ENCODE measurements around the gene MAP7D1. TPM values are rescaled to one million over a fixed set of nuclear protein-coding genes. Genes with fewer than 3 reads are reported as not detected.

The MAP7D1 gene
- total and polyA plus RNA-seq, 7 donors, result 31.8 to 226 (median 104) TPM

DNA sequence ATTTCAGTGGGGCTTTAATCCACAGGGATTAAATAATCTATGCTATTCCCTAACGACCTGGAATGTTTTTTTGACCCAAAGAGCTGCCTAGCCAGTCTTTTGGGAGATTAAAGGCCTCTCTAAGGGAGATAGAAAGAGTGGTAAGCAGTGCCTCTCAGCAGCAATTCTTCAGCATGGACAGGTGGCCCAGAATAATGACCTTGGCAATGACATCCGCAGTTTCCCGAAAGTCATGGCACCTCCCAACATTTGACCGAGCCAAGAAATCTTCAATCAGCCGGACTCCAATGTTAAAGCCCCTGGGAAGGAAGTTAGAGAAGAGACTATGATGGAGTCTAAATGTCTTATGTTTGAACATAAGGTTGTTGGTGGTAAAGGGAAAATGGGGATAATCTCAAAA lies 16.4 kb upstream of the MAP7D1 start:
- Histone ChIP-seq H3K4me1 (peaks cover 0 to 59% (median 48%) of the 10 kb centered on the region in 4 donors), H3K4me3 (no peak overlapping the region), H3K27me3 (no peaks in the 10 kb centered on the region), H3K27ac (peak overlapping the region in 1 of 4 donors; percentile 33), H3K36me3 (peaks cover 7 to 35% (median 16%) of the 10 kb centered on the region in 4 donors), H3K9me3 (no peaks in the 10 kb centered on the region)
- 90 to 96% methylated on average over 5 of the region's 5 CpGs for WGBS, 2 donors
- TF ChIP-seq POLR2AphosphoS5 (IDR thresholded peaks at IDR 0.05) (no peak), POLR2A (IDR thresholded peaks at IDR 0.05) (no peak)
- TF ChIP-seq, protein P1, sequence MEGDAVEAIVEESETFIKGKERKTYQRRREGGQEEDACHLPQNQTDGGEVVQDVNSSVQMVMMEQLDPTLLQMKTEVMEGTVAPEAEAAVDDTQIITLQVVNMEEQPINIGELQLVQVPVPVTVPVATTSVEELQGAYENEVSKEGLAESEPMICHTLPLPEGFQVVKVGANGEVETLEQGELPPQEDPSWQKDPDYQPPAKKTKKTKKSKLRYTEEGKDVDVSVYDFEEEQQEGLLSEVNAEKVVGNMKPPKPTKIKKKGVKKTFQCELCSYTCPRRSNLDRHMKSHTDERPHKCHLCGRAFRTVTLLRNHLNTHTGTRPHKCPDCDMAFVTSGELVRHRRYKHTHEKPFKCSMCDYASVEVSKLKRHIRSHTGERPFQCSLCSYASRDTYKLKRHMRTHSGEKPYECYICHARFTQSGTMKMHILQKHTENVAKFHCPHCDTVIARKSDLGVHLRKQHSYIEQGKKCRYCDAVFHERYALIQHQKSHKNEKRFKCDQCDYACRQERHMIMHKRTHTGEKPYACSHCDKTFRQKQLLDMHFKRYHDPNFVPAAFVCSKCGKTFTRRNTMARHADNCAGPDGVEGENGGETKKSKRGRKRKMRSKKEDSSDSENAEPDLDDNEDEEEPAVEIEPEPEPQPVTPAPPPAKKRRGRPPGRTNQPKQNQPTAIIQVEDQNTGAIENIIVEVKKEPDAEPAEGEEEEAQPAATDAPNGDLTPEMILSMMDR (IDR thresholded peaks at IDR 0.05), result no peak
- intact Hi-C loops (cut with DNase I), result no loop called here
- DNase-seq, result no peak

DNA sequence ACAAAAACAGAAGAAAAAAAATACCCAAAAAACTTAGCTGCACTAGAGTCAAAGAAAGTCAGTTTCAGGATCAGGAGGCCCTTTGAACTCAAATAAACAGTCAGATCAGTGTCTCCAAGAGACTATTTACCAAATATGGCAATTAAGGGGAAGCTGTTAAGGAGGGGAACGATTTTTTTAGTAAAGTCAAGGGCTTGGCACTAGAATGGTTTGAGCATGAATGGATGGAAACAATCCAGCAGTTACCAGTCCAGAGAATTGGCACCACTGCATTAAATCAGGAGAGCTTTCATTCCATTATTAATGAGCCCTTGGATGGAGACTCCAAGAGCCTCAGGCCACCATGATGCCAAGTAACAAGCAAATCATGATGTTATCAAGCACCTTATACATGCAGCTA lies 13.8 kb upstream of the MAP7D1 start:
- H3K27ac ChIP-seq, result peak overlapping the region in 2 of 4 donors; percentile 4 to 25
- TF ChIP-seq, protein P1 (IDR thresholded peaks at IDR 0.05), result no peak
- TF ChIP-seq EP300 (IDR thresholded peaks at IDR 0.05) (no peak), POLR2A (IDR thresholded peaks at IDR 0.05) (no peak), POLR2AphosphoS5 (IDR thresholded peaks at IDR 0.05) (no peak)
- no peak overlapping the region for H3K4me3 ChIP-seq
- WGBS, 2 donors, result 11 to 20% methylated on average over 1 of the region's 1 CpG
- H3K36me3 ChIP-seq, result peaks cover 7 to 30% (median 15%) of the 10 kb centered on the region in 4 donors
- H3K4me1 ChIP-seq, result peaks cover 0 to 36% (median 22%) of the 10 kb centered on the region in 4 donors
- H3K27me3 ChIP-seq, result no peaks in the 10 kb centered on the region
- DNase-seq, result no peak
- intact Hi-C loops (cut with DNase I), result no loop called here
- no peaks in the 10 kb centered on the region for H3K9me3 ChIP-seq

GRCh38 chr1:36143424-36143823 lies 12.5 kb upstream of the MAP7D1 start:
- Histone ChIP-seq H3K27me3 (no peaks in the 10 kb centered on the region), H3K36me3 (peaks cover 2 to 19% (median 6%) of the 10 kb centered on the region in 4 donors), H3K4me3 (no peak overlapping the region), H3K27ac (no peak overlapping the region), H3K9me3 (no peaks in the 10 kb centered on the region), H3K4me1 (peaks cover 0 to 40% (median 24%) of the 10 kb centered on the region in 4 donors)
- TF ChIP-seq EP300 (IDR thresholded peaks at IDR 0.05) (no peak), POLR2AphosphoS5 (IDR thresholded peaks at IDR 0.05) (no peak), POLR2A (IDR thresholded peaks at IDR 0.05) (no peak)
- TF ChIP-seq, protein P1 (IDR thresholded peaks at IDR 0.05), result no peak
- no peak for DNase-seq
- intact Hi-C loops (cut with DNase I), result no loop called here
- WGBS, 2 donors, result 85 to 92% methylated on average over 4 of the region's 4 CpGs

DNA sequence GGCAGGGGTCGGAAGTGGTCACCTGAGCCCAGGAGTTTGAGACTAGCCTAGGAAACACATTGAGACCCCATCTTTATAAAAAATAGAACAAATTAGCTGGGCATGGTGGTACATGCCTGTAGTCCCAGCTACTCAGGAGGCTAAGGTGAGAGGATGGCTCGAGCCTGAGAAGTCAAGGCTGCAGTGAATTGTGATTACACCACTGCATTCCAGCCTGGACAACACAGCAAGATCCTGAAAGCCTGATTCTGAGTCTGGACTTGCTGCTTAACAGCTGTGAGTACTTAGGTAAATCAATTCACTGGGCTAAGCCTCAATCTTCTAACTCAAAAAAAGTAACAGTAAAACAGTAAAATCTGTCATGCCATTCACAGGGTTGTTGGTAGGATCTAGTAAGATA lies 11.5 kb upstream of the MAP7D1 start:
- WGBS, 2 donors, result 98% methylated on average over 2 of the region's 2 CpGs
- TF ChIP-seq POLR2A (IDR thresholded peaks at IDR 0.05) (no peak), POLR2AphosphoS5 (IDR thresholded peaks at IDR 0.05) (no peak), EP300 (IDR thresholded peaks at IDR 0.05) (no peak)
- TF ChIP-seq, protein P1 (IDR thresholded peaks at IDR 0.05), result no peak
- Histone ChIP-seq H3K36me3 (peaks cover 0 to 9% (median under 1%) of the 10 kb centered on the region in 4 donors), H3K4me1 (peaks cover 0 to 43% (median 28%) of the 10 kb centered on the region in 4 donors), H3K27me3 (no peaks in the 10 kb centered on the region), H3K9me3 (no peaks in the 10 kb centered on the region), H3K4me3 (no peak overlapping the region), H3K27ac (no peak overlapping the region)
- intact Hi-C loops (cut with DNase I), result no loop called here
- no peak for DNase-seq

DNA sequence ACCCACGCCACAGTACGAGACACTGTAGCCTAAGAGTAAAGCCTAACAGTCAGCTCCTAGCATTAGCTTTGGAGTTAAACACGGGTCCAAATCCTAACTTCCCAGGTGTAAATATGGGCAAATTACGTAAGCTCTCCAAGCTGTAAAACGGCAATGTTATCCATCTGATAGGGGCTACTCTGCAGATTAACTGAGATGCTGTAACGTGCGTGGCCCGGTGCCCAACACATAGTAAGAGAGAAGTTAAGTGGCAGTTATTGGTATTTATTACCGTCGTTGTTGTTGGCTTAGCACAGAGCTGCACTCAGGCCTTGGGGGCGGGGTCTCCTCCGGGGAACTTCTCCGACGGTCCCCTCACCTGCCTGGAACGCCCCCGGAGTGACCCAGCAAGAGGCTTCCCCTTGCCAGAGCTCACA lies 7.1 kb upstream of the MAP7D1 start:
- peak overlapping the region; percentile 74 to 91 (median 78) for H3K4me3 ChIP-seq
- no peak for TF ChIP-seq EP300 (IDR thresholded peaks at IDR 0.05)
- TF ChIP-seq POLR2AphosphoS5 (IDR thresholded peaks at IDR 0.05), result no peak
- TF ChIP-seq POLR2A (IDR thresholded peaks at IDR 0.05), result no peak
- TF ChIP-seq, protein P1 (IDR thresholded peaks at IDR 0.05), result no peak
- peaks cover 0 to 56% (median 43%) of the 10 kb centered on the region in 4 donors for H3K4me1 ChIP-seq
- WGBS, 2 donors, result 1 to 4% methylated on average over 16 of the region's 16 CpGs
- H3K36me3 ChIP-seq, result no peaks in the 10 kb centered on the region
- no peaks in the 10 kb centered on the region for H3K9me3 ChIP-seq
- no peaks in the 10 kb centered on the region for H3K27me3 ChIP-seq
- intact Hi-C loops (cut with DNase I), result loop anchor here (1.0 to 5.0 kb wide), 4 partner anchors 39 to 238 kb away; partner anchors contain the start of genes STK40 and THRAP3
- no peak for DNase-seq
- H3K27ac ChIP-seq, result peak overlapping the region; percentile 97 to 100 (median 99)
